Measurements from ENCODE around the gene GHRHR. TPM values are rescaled to one million over a fixed set of nuclear protein-coding genes. Genes with fewer than 3 reads are reported as not detected.
A peak's percentile ranks its signal among the peaks of the same experiment; 100 is the strongest.

Gene GHRHR
- total and polyA plus RNA-seq, 9 of the 15 experiments (the other 6 are each of a cell fraction or from before 2014, with no cell fraction given) = not detected

DNA sequence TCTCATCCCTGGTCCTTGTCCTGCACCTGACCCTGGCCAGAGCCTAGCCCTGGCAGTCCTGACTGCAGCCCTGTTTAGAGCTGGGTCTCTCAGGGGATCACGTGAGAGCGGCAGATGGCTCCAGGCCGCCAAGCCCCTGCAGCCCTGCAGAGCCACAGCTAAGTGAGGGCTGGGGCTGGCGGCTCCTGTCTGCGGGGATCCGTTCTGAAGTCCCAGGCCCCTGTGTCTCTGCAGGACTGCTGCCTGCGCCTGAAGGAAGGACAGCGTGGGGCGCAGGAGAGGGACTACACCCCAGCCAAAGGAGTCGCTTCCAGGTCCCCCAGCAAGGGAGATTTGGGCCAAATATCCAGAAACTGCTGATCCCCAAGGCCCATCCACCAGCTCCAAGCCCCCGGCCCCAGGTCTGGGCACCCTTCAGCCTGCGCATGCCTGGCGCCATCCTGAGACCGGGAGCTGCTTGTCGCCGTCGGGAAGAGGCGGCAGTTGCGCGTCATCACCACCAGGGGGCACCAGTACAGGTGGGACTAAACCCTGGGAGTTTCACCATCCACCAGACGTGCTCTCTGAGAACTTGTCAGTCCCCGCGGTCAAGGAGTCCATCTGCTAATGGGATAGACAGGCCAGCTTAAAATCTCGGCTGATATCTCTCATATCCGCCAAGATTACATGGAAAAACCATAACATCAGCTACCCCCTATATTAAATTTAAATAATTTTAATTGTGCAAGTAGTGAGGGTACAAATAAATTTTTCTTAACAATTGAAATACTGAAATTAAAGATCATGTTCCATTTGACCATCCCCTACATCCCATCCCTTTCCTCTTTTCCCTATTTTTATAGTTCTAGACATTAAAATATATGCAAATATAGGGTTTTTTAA, 25.1 kb upstream of the GHRHR start (continued):
- TF ChIP-seq, protein P1, sequence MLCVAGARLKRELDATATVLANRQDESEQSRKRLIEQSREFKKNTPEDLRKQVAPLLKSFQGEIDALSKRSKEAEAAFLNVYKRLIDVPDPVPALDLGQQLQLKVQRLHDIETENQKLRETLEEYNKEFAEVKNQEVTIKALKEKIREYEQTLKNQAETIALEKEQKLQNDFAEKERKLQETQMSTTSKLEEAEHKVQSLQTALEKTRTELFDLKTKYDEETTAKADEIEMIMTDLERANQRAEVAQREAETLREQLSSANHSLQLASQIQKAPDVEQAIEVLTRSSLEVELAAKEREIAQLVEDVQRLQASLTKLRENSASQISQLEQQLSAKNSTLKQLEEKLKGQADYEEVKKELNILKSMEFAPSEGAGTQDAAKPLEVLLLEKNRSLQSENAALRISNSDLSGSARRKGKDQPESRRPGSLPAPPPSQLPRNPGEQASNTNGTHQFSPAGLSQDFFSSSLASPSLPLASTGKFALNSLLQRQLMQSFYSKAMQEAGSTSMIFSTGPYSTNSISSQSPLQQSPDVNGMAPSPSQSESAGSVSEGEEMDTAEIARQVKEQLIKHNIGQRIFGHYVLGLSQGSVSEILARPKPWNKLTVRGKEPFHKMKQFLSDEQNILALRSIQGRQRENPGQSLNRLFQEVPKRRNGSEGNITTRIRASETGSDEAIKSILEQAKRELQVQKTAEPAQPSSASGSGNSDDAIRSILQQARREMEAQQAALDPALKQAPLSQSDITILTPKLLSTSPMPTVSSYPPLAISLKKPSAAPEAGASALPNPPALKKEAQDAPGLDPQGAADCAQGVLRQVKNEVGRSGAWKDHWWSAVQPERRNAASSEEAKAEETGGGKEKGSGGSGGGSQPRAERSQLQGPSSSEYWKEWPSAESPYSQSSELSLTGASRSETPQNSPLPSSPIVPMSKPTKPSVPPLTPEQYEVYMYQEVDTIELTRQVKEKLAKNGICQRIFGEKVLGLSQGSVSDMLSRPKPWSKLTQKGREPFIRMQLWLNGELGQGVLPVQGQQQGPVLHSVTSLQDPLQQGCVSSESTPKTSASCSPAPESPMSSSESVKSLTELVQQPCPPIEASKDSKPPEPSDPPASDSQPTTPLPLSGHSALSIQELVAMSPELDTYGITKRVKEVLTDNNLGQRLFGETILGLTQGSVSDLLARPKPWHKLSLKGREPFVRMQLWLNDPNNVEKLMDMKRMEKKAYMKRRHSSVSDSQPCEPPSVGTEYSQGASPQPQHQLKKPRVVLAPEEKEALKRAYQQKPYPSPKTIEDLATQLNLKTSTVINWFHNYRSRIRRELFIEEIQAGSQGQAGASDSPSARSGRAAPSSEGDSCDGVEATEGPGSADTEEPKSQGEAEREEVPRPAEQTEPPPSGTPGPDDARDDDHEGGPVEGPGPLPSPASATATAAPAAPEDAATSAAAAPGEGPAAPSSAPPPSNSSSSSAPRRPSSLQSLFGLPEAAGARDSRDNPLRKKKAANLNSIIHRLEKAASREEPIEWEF (CRISPR knock-in tag; IDR thresholded peaks at IDR 0.05) = no peak
- TF ChIP-seq, protein P2, sequence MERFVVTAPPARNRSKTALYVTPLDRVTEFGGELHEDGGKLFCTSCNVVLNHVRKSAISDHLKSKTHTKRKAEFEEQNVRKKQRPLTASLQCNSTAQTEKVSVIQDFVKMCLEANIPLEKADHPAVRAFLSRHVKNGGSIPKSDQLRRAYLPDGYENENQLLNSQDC (CRISPR knock-in tag; IDR thresholded peaks at IDR 0.05) = no peak
- TF ChIP-seq KDM1A (IDR thresholded peaks at IDR 0.05) = peak in 1 of 2 experiments; percentile 61; a peak in 2 of 4 replicates
- TF ChIP-seq YY1 (IDR thresholded peaks at IDR 0.05; ENCODE audit: borderline replicate concordance in 1 of 3, control insufficient read depth in 1 of 3, extremely low read depth in 1 of 3, insufficient read depth in 3 of 3, insufficient read length in 1 of 3, insufficient replicate concordance in 2 of 3, low read depth in 1 of 3, low read length in 2 of 3) = peak in 2 of 3 experiments; percentile 34 to 35
- TF ChIP-seq, protein P3, sequence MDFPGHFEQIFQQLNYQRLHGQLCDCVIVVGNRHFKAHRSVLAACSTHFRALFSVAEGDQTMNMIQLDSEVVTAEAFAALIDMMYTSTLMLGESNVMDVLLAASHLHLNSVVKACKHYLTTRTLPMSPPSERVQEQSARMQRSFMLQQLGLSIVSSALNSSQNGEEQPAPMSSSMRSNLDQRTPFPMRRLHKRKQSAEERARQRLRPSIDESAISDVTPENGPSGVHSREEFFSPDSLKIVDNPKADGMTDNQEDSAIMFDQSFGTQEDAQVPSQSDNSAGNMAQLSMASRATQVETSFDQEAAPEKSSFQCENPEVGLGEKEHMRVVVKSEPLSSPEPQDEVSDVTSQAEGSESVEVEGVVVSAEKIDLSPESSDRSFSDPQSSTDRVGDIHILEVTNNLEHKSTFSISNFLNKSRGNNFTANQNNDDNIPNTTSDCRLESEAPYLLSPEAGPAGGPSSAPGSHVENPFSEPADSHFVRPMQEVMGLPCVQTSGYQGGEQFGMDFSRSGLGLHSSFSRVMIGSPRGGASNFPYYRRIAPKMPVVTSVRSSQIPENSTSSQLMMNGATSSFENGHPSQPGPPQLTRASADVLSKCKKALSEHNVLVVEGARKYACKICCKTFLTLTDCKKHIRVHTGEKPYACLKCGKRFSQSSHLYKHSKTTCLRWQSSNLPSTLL (IDR thresholded peaks at IDR 0.05) = no peak
- TF ChIP-seq MED1 (CRISPR knock-in tag; IDR thresholded peaks at IDR 0.05; ENCODE audit: borderline replicate concordance) = no peak
- no peak for TF ChIP-seq ZC3H4 (CRISPR knock-in tag; IDR thresholded peaks at IDR 0.05; ENCODE audit: borderline replicate concordance)
- TF ChIP-seq FOXA3 (CRISPR knock-in tag; conservative IDR thresholded peaks at IDR 0.05 in 1 of 2, IDR thresholded peaks at IDR 0.05 in 1 of 2) = no peak
- TF ChIP-seq SNIP1 (IDR thresholded peaks at IDR 0.05; ENCODE audit: low read depth) = no peak
- no peak for TF ChIP-seq ELF2 (CRISPR knock-in tag; IDR thresholded peaks at IDR 0.05)
- no peak for TF ChIP-seq HNRNPK (IDR thresholded peaks at IDR 0.05; ENCODE audit: low read depth, low read length, poor library complexity, severe bottlenecking)
- TF ChIP-seq POLR2A (conservative IDR thresholded peaks at IDR 0.05) = no peak
- no peak for TF ChIP-seq MEF2A (IDR thresholded peaks at IDR 0.05; ENCODE audit: control insufficient read depth, low read depth, low read length)
- TF ChIP-seq, protein P4, sequence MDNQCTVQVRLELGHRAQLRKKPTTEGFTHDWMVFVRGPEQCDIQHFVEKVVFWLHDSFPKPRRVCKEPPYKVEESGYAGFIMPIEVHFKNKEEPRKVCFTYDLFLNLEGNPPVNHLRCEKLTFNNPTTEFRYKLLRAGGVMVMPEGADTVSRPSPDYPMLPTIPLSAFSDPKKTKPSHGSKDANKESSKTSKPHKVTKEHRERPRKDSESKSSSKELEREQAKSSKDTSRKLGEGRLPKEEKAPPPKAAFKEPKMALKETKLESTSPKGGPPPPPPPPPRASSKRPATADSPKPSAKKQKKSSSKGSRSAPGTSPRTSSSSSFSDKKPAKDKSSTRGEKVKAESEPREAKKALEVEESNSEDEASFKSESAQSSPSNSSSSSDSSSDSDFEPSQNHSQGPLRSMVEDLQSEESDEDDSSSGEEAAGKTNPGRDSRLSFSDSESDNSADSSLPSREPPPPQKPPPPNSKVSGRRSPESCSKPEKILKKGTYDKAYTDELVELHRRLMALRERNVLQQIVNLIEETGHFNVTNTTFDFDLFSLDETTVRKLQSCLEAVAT (IDR thresholded peaks at IDR 0.05) = no peak
- no peak for TF ChIP-seq CAMTA2 (CRISPR knock-in tag; conservative IDR thresholded peaks at IDR 0.05)
- no peak for TF ChIP-seq L3MBTL2 (IDR thresholded peaks at IDR 0.05)
- TF ChIP-seq ZNF239 (CRISPR knock-in tag; IDR thresholded peaks at IDR 0.05) = no peak
- no peak for TF ChIP-seq ZNF324 (CRISPR knock-in tag; IDR thresholded peaks at IDR 0.05)

Data from K562 (cell line).